Hepatocyte (in vitro differentiated cells): ENCODE data around the gene RPL35.

ENCODE experiments used
- EZH2 ChIP-seq: fragments of 200-600 bp; sonication (generic); IDR thresholded peaks from 2 replicates; pipeline ENCODE4 v1.6.1; 2016; ENCODE audit warnings: antibody characterized with exemption, mild to moderate bottlenecking, borderline replicate concordance
- EZH2phosphoT487 ChIP-seq: fragments of 200-600 bp; sonication (generic); IDR thresholded peaks from one replicate; pipeline ENCODE4 v1.6.1; 2018; ENCODE audit warnings: antibody characterized with exemption, mild to moderate bottlenecking, low read depth, moderate library complexity; ENCODE audit not compliant: unreplicated experiment, severe bottlenecking
- TF ChIP-seq, protein P1 (sequence below): fragments of 200-600 bp; sonication (generic); IDR thresholded peaks from 2 replicates; pipeline ENCODE4 v1.5.1; 2016; ENCODE audit warnings: antibody characterized with exemption, mild to moderate bottlenecking; ENCODE audit not compliant: poor library complexity

DNA sequence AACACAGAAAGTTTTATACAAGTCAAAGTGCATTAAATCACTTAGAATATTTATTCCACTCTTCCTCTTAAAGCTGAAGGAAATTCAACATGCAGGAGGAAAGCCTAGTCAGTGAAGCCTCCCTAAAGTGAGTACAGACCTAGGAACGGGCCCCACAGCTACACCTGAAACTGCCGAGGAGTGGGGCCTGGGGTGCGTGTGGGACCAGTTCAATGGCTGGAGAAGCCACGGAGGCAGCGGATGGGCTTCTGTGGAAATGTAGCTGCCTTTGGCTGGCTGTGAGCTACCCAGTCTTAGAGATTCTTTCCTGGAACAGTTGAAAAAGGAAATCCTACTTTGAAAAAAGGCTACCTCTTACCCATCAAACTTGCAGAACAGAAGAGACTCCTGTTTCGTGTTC is 16.8 kb upstream of the RPL35 start:
- TF ChIP-seq, protein P1, sequence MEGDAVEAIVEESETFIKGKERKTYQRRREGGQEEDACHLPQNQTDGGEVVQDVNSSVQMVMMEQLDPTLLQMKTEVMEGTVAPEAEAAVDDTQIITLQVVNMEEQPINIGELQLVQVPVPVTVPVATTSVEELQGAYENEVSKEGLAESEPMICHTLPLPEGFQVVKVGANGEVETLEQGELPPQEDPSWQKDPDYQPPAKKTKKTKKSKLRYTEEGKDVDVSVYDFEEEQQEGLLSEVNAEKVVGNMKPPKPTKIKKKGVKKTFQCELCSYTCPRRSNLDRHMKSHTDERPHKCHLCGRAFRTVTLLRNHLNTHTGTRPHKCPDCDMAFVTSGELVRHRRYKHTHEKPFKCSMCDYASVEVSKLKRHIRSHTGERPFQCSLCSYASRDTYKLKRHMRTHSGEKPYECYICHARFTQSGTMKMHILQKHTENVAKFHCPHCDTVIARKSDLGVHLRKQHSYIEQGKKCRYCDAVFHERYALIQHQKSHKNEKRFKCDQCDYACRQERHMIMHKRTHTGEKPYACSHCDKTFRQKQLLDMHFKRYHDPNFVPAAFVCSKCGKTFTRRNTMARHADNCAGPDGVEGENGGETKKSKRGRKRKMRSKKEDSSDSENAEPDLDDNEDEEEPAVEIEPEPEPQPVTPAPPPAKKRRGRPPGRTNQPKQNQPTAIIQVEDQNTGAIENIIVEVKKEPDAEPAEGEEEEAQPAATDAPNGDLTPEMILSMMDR, result no peak
- TF ChIP-seq EZH2phosphoT487, result no peak
- TF ChIP-seq EZH2, result no peak
